Common myeloid progenitor, CD34-positive (primary cell): ENCODE results near the gene MSH2.

ENCODE experiments used
- CTCF ChIA-PET: fragments of 350-600 bp; sonication (Branson Sonifier 250); formaldehyde crosslinking; loops from one replicate; lab custom pipeline; 2021; ENCODE audit warnings: antibody characterized with exemption; lab: Charles Lee
- POLR2A ChIA-PET: fragments of 350-600 bp; sonication (Branson Sonifier 250); formaldehyde crosslinking; loops from one replicate; lab custom pipeline; 2021; ENCODE audit warnings: antibody characterized with exemption; lab: Charles Lee
- DNase-seq, 3 donors: peaks; one replicate each; pipeline versions ENCODE4 v3.0.0 to v3.0.0-alpha.2; 2013
- H3K27ac ChIP-seq, 2 experiments: 1 replicate in 1 of 2; 2 replicates in 1 of 2; pipeline ENCODE4 v1.7.0; 2013; ENCODE audit warnings: inconsistent platforms in 2 of 2, low read length in 2 of 2, mild to moderate bottlenecking in 2 of 2, low read depth in 1 of 2, moderate library complexity in 1 of 2; ENCODE audit not compliant: severe bottlenecking in 2 of 2, insufficient read depth in 1 of 2, poor library complexity in 1 of 2
- H3K27me3 ChIP-seq, 5 experiments: replicated peaks in 2 of 5; 1 replicate in 3 of 5; 2 replicates in 2 of 5; pipeline versions ENCODE4 v1.6.1 to v1.7.0; 2013; ENCODE audit warnings: low read length in 4 of 5, mild to moderate bottlenecking in 2 of 5, moderate library complexity in 2 of 5, inconsistent platforms in 1 of 5; ENCODE audit not compliant: insufficient read depth in 5 of 5, control insufficient read depth in 4 of 5
- H3K36me3 ChIP-seq, 4 experiments: 1 replicate in 2 of 4; 2 replicates in 2 of 4; pipeline versions ENCODE4 v1.6.1 to v1.7.0; 2013; ENCODE audit warnings: low read length in 3 of 4, control low read depth in 1 of 4, mild to moderate bottlenecking in 1 of 4; ENCODE audit not compliant: control insufficient read depth in 4 of 4, insufficient read depth in 4 of 4
- H3K4me1 ChIP-seq, 4 experiments: 1 replicate in 3 of 4; 2 replicates in 1 of 4; pipeline versions ENCODE4 v1.6.1 to v1.7.1; 2013; ENCODE audit warnings: low read length in 3 of 4, mild to moderate bottlenecking in 3 of 4, control low read depth in 1 of 4, inconsistent platforms in 1 of 4, moderate library complexity in 1 of 4; ENCODE audit not compliant: control insufficient read depth in 4 of 4, insufficient read depth in 4 of 4; ENCODE audit errors: control extremely low read depth in 1 of 4
- H3K4me3 ChIP-seq, 7 experiments: 1 replicate in 4 of 7; 2 replicates in 3 of 7; pipeline versions ENCODE4 v1.5.1 to v1.7.0; 2013; ENCODE audit warnings: mild to moderate bottlenecking in 7 of 7, low read length in 6 of 7, moderate library complexity in 6 of 7, inconsistent platforms in 2 of 7, low read depth in 2 of 7, control low read depth in 1 of 7; ENCODE audit not compliant: insufficient read depth in 4 of 7, control insufficient read depth in 1 of 7; ENCODE audit errors: extremely low read depth in 1 of 7
- H3K9me3 ChIP-seq, 5 experiments: 1 replicate in 4 of 5; 2 replicates in 1 of 5; pipeline versions ENCODE4 v1.6.1 to v1.7.1; 2013; ENCODE audit warnings: low read length in 4 of 5, mild to moderate bottlenecking in 2 of 5, inconsistent platforms in 1 of 5, low read depth in 1 of 5, moderate library complexity in 1 of 5; ENCODE audit not compliant: control insufficient read depth in 4 of 5, insufficient read depth in 2 of 5; ENCODE audit errors: control extremely low read depth in 1 of 5
- whole genome bisulfite sequencing: methylation state at CpG from one replicate; pipeline ENCODE4 v1.1.5; 2013; ENCODE audit not compliant: insufficient coverage; 5-methylcytosine and 5-hydroxymethylcytosine counted together

Gene MSH2

DNA sequence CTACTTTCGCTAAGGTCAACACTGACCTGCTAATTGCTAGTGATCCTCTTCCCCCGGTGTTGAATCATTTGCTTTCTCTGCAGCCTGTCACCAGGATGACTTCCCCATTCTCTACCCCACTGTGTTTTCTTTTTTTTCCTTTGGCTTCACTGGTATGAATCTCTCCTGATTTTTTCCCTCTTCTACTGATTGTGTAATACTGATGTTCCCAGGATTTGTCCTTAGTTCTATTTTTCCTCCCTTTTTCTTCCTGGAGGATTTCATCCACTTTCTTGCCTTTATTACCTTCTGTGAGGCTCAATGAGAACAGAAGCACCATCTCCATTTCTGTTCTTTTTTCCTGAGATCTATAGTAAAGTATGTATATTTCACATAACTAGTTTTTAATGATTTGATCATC, 14.1 kb upstream of the MSH2 start:
- Histone ChIP-seq H3K4me1 (peaks cover 0 to 4% (median 0%) of the 10 kb centered on the region in 4 experiments), H3K27ac (no peak overlapping the region), H3K9me3 (no peaks in the 10 kb centered on the region), H3K27me3 (no peaks in the 10 kb centered on the region), H3K4me3 (no peak overlapping the region), H3K36me3 (no peaks in the 10 kb centered on the region)
- POLR2A ChIA-PET, result interaction anchor here (0.8 to 1.7 kb wide), 2 partner anchors 21 to 54 kb away, joined by 3 to 6 read pairs; no protein-coding TSS in a partner anchor
- 58% methylated on average over 2 of the region's 2 CpGs for WGBS
- CTCF ChIA-PET, result interaction anchor here (0.6 to 3.6 kb wide), 11 partner anchors 10 to 438 kb away, joined by 3 to 53 read pairs (median 5); no protein-coding TSS in a partner anchor
- no peak for DNase-seq

DNA sequence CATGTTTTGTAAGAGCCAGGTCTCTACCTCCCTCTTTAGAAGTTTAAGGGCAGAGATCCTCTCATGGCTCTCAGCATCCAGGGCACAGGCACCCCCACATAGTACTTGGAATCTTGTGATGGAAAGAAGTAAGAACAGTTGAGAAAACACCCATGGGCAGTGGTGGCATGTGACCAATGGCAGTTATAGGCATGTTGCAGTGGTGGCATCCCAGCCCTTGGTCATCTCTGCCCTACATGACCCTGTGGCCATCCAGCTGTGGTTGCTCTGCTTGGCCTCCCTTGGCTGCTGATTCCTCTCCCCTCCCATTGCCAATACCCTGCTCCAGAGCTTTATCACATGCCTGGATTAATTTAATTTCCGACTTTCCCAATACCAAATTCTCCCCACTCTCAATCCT, 13.3 kb upstream of the MSH2 start:
- DNase-seq, result no peak
- POLR2A ChIA-PET, result no interaction called here
- CTCF ChIA-PET, result no interaction called here
- 100% methylated on average over 1 of the region's 1 CpG for WGBS
- Histone ChIP-seq H3K4me1 (peaks cover 0 to 4% (median 0%) of the 10 kb centered on the region in 4 experiments), H3K27me3 (no peaks in the 10 kb centered on the region), H3K36me3 (no peaks in the 10 kb centered on the region), H3K27ac (no peak overlapping the region), H3K9me3 (no peaks in the 10 kb centered on the region), H3K4me3 (no peak overlapping the region)

DNA sequence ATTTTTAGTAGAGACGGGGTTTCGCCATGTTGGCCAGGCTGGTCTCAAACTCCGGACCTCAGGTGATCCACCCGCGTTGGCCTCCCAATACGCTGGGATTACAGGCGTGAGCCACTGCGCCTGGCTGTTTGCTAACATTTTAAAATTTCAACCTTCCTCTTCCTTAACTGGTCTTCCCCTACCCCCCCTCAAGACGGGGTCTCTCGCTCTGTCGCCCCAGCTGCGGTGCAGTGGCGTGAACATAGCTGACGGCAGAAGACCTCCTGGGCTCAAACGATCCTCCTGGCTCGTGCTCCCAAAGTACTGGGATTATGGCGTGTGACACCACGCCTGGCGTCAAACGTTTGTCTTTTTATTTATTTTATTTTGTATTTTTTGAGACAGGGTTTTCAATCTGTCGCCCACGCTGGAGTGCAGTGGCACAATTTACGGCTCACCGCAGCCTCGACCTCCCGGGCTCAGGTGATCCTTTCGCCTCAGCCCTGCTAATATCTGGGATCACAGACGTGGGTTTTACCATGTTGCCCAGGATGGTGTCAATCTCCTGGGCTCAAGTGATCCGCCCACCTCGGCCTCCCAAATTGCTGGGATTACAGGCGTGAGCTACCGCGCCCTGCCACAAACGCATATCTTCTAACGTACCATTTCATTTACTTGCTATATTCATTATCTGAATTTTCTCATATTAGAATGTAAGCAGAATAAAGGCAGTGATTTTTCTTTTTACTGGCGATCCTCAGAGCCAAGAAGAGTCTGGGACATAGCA, 984 bp upstream of the MSH2 start:
- no peaks in the 10 kb centered on the region for H3K9me3 ChIP-seq
- DNase-seq, result no peak
- peak overlapping the region in 1 of 2 experiments; percentile 53 for H3K27ac ChIP-seq
- H3K36me3 ChIP-seq, result peaks cover 0 to 6% (median 3%) of the 10 kb centered on the region in 4 experiments
- peak overlapping the region in 6 of 7 experiments; percentile 82 to 93 (median 86) for H3K4me3 ChIP-seq
- ChIA-PET POLR2A (interaction anchor here (0.6 kb wide), 1 partner anchor 1255 kb away, joined by 5 read pairs; no protein-coding TSS in a partner anchor), CTCF (interaction anchor here (2.5 kb wide), 1 partner anchor 14 kb away, joined by 9 read pairs; no protein-coding TSS in a partner anchor)
- WGBS, result 68% methylated on average over 22 of the region's 36 CpGs
- H3K4me1 ChIP-seq, result peaks cover 7 to 21% (median 18%) of the 10 kb centered on the region in 4 experiments
- H3K27me3 ChIP-seq, result no peaks in the 10 kb centered on the region

DNA sequence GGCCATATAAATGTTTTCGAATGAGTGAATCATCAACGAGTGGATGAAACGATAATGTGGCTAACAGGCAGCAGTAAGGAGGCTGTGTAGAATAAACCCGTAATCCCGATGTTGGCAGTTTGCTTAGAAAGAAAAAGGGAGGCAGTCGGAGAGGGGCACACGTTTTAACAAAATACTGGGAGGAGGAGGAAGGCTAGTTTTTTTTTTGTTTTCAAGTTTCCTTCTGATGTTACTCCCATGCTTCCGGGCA, 476 bp upstream of the MSH2 start:
- Histone ChIP-seq H3K9me3 (no peaks in the 10 kb centered on the region), H3K27me3 (no peaks in the 10 kb centered on the region), H3K36me3 (peaks cover 3 to 10% (median 3%) of the 10 kb centered on the region in 4 experiments), H3K27ac (peak overlapping the region in 1 of 2 experiments; percentile 53), H3K4me1 (peaks cover 7 to 21% (median 18%) of the 10 kb centered on the region in 4 experiments), H3K4me3 (peak overlapping the region; percentile 68 to 93 (median 86))
- ChIA-PET CTCF (no interaction called here), POLR2A (no interaction called here)
- no peak for DNase-seq
- WGBS, result 3% methylated on average over 8 of the region's 8 CpGs

DNA sequence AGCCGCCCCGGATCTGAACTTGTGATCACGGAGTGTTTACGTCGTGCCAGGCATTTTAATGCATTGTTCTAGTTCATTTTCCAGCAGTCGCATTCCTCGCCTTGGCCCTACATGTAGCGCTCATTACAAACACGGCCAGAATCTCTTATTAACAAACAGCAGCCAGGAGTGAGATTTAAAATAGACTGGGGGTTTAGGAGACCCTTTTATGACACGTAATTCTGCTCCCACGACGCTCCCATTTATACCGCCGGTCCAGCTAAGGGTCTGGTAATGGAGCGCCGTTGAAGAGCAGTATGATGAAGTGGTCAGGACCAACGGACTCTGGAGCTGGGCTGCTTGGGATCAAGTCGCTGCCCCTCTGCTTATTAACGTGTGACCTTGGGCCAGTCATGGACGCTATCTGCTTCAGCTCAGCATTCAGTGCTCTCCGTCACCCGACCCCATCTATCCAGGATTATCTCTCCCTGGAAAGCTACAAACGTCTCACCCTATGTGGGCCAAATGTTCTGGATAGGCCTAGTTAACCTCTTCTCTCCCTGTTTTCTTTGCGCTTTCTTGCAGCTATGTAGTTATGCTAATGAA, 745 bp downstream of the MSH2 start:
- CTCF ChIA-PET, result interaction anchor here (1.2 to 1.8 kb wide), 2 partner anchors 40 to 68 kb away, joined by 3 to 4 read pairs; no protein-coding TSS in a partner anchor
- peaks cover 7 to 21% (median 18%) of the 10 kb centered on the region in 4 experiments for H3K4me1 ChIP-seq
- POLR2A ChIA-PET, result interaction anchor here (0.6 kb wide), 1 partner anchor 859 kb away, joined by 3 read pairs; no protein-coding TSS in a partner anchor
- peak overlapping the region; percentile 68 to 93 (median 86) for H3K4me3 ChIP-seq
- 8% methylated on average over 20 of the region's 24 CpGs for WGBS
- H3K27ac ChIP-seq, result peak overlapping the region in 1 of 2 experiments; percentile 78
- H3K9me3 ChIP-seq, result no peaks in the 10 kb centered on the region
- no peaks in the 10 kb centered on the region for H3K27me3 ChIP-seq
- H3K36me3 ChIP-seq, result peaks cover 3 to 12% (median 4%) of the 10 kb centered on the region in 4 experiments
- DNase-seq, result no peak

DNA sequence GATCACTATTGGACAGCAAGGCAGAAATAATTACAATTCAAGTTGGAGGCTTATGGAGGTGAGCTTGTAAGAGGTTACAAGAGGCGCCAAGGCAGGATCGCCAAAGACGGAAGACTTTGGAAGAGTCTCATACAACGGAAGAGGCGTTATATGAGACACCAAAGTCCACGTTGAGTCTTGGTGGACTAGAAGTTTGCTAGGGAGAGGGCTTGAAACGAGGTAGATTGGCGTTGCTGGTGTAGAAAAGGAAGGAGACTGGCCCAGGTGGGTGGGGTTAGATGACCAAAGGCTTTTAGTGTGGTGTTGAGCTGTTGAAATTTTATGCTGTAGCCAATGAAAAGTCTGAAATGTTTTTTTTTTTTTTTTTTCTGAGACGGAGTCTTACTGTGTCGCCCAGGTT, 1.4 kb downstream of the MSH2 start:
- H3K4me3 ChIP-seq, result peak overlapping the region in 6 of 7 experiments; percentile 82 to 93 (median 86)

More for the DNA sequence above, 1.4 kb downstream of the MSH2 start:
- Histone ChIP-seq H3K9me3 (no peaks in the 10 kb centered on the region), H3K27ac (peak overlapping the region in 1 of 2 experiments; percentile 78), H3K27me3 (no peaks in the 10 kb centered on the region), H3K4me1 (peaks cover 7 to 21% (median 18%) of the 10 kb centered on the region in 4 experiments), H3K36me3 (peaks cover 3 to 14% (median 4%) of the 10 kb centered on the region in 4 experiments)
- peak in 1 of 3 donors; percentile 15 for DNase-seq
- CTCF ChIA-PET, result interaction anchor here (1.2 to 1.8 kb wide), 2 partner anchors 39 to 69 kb away, joined by 3 to 4 read pairs; no protein-coding TSS in a partner anchor
- 92% methylated on average over 8 of the region's 10 CpGs for whole genome bisulfite sequencing
- POLR2A ChIA-PET, result interaction anchor here (0.6 kb wide), 1 partner anchor 858 kb away, joined by 3 read pairs; no protein-coding TSS in a partner anchor
